GM18520 (cell line): ENCODE results near the gene GIMAP1.

Source experiments
- ATAC-seq: cut with Tn5 transposase; IDR thresholded peaks from one replicate; pipeline ENCODE4 v1.9.1; 2021; ENCODE audit not compliant: unreplicated experiment

GIMAP1 gene

GRCh38 chr7:150721970-150722373, 5.6 kb downstream of the GIMAP1 start:
- ATAC-seq = no peak

- no peak for ATAC-seq
Measured at GRCh38 chr7:150722431-150722931, 6.1 kb downstream of the GIMAP1 start.

GRCh38 chr7:150723467-150723866, 7.1 kb downstream of the GIMAP1 start:
- no peak for ATAC-seq

GRCh38 chr7:150727381-150727780, 11.0 kb downstream of the GIMAP1 start:
- no peak for ATAC-seq

GRCh38 chr7:150728011-150728410, 11.6 kb downstream of the GIMAP1 start:
- no peak for ATAC-seq

GRCh38 chr7:150728609-150729008, 12.2 kb downstream of the GIMAP1 start:
- no peak for ATAC-seq

GRCh38 chr7:150731916-150732315, 15.5 kb downstream of the GIMAP1 start:
- ATAC-seq = no peak

GRCh38 chr7:150732786-150733481, 16.5 kb downstream of the GIMAP1 start:
- no peak for ATAC-seq

GRCh38 chr7:150733482-150734095, 17.2 kb downstream of the GIMAP1 start:
- ATAC-seq = no peak

- no peak for ATAC-seq
Measured at GRCh38 chr7:150734254-150734653, 17.8 kb downstream of the GIMAP1 start.

- no peak for ATAC-seq
Measured at GRCh38 chr7:150735596-150736358, 19.4 kb downstream of the GIMAP1 start.

- no peak for ATAC-seq
Measured at GRCh38 chr7:150736864-150737263, 20.5 kb downstream of the GIMAP1 start.

- no peak for ATAC-seq
Measured at GRCh38 chr7:150737265-150738055, 21.0 kb downstream of the GIMAP1 start, which contains the start of gene GIMAP5. Gene GIMAP5 (plus strand): TSS chr7:150737418. CDS start chr7:150740885, 3,467 bp downstream.

- no peak for ATAC-seq
Measured at GRCh38 chr7:150738092-150738491, 21.7 kb downstream of the GIMAP1 start.

- ATAC-seq = no peak
Measured at GRCh38 chr7:150738591-150739001, 22.2 kb downstream of the GIMAP1 start.

GRCh38 chr7:150739033-150739432, 22.6 kb downstream of the GIMAP1 start:
- no peak for ATAC-seq

- ATAC-seq = no peak
Measured at GRCh38 chr7:150740053-150740452, 23.6 kb downstream of the GIMAP1 start.

- ATAC-seq = no peak
Measured at GRCh38 chr7:150742286-150742968, 26.0 kb downstream of the GIMAP1 start.

- no peak for ATAC-seq
Measured at GRCh38 chr7:150744041-150744656, 27.7 kb downstream of the GIMAP1 start.

GRCh38 chr7:150745086-150745485, 28.7 kb downstream of the GIMAP1 start:
- no peak for ATAC-seq
